Uterus (tissue), 2 donors: ENCODE measurements around the gene USP40.

Experiments used
- CTCF ChIP-seq, 4 experiments: fragments of 200-600 bp in 2 of 4; fragments of 450-650 bp in 2 of 4; sonication (generic) in 2 of 4; IDR thresholded peaks; one replicate each; pipeline ENCODE4 v1.5.1; 2016 to 2019; ENCODE audit warnings: antibody characterized with exemption in 4 of 4, mild to moderate bottlenecking in 2 of 4, moderate library complexity in 1 of 4
- POLR2A ChIP-seq, 2 donors: fragments of 450-650 bp; IDR thresholded peaks; one replicate each; pipeline ENCODE4 v1.6.1; 2016; ENCODE audit warnings: antibody characterized with exemption in 2 of 2, mild to moderate bottlenecking in 1 of 2, moderate library complexity in 1 of 2

DNA sequence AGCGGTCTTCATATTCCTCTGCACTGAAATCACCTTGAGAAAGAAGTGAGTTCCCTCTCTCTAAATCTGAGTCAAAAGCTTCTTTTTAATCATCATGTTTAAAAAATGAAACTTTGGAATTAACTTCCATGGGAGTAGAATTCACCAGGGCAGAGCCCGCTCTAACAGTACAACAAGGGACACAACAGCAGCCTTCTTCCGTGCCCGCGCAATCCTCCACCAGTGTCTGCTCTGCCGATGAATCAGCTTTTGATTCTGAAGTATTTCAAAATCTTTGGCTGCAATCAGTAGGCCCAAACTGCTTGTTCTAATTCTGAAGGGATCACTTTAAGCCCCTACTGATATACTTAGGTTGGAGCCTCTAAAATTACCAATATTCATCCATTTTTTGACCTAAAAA, 76.9 kb downstream of the USP40 start:
- no peak for TF ChIP-seq CTCF (IDR thresholded peaks at IDR 0.05)
- no peak for TF ChIP-seq POLR2A (IDR thresholded peaks at IDR 0.05)
